ENCODE results near the gene AGBL4.

The AGBL4 gene

GRCh38 chr1:48977273-48977672 is 1046.5 kb downstream of the AGBL4 start:
- no peak overlapping the region for H3K4me3 ChIP-seq
- H3K9ac ChIP-seq: no peak overlapping the region
- TF ChIP-seq Cebpa-rat (IDR thresholded peaks at IDR 0.05): no peak
- no peaks in the 10 kb centered on the region for H3K27me3 ChIP-seq
- no peaks in the 10 kb centered on the region for H3K36me3 ChIP-seq
- H3K4me1 ChIP-seq: no peaks in the 10 kb centered on the region
- no peaks in the 10 kb centered on the region for H3K9me3 ChIP-seq (replicated peaks in 1 of 11)
- no peak overlapping the region for H3K4me2 ChIP-seq
- no peaks in the 10 kb centered on the region for H4K20me1 ChIP-seq
- H3K27ac ChIP-seq: no peak overlapping the region

- H3K4me3 ChIP-seq: no peak overlapping the region
- no peak overlapping the region for H3K4me2 ChIP-seq
- no peaks in the 10 kb centered on the region for H4K20me1 ChIP-seq
- H3K9me3 ChIP-seq (replicated peaks in 1 of 11): no peaks in the 10 kb centered on the region
- no peaks in the 10 kb centered on the region for H3K4me1 ChIP-seq
- no peak for TF ChIP-seq Cebpa-rat (IDR thresholded peaks at IDR 0.05)
- no peaks in the 10 kb centered on the region for H3K36me3 ChIP-seq
- no peak overlapping the region for H3K9ac ChIP-seq
- H3K27me3 ChIP-seq: no peaks in the 10 kb centered on the region
- no peak overlapping the region for H3K27ac ChIP-seq
These were observed 1053.8 kb downstream of the AGBL4 start for GRCh38 chr1:48969971-48970370.

DNA sequence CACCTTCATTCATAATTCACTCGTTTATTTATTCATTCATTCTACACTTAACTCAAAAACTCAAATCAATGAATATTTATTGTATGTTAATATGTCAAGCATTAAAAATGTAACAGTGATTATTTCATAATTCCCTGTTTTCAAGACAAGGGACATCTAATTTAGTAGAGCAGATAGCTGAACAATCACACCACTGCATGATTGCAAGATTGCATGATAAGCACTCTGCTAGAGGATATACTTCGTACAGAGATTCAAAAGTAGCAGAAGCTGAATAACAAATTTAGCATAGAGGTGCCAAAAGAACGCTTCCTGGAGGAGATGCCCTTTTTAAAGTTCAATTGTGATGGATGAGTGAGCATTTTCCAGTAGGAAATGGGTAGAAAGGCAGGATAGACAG is 1056.4 kb downstream of the AGBL4 start:
- H3K36me3 ChIP-seq: no peaks in the 10 kb centered on the region
- no peak overlapping the region for H3K27ac ChIP-seq
- H3K4me3 ChIP-seq: no peak overlapping the region
- H3K9me3 ChIP-seq (replicated peaks in 1 of 11): no peaks in the 10 kb centered on the region
- no peak overlapping the region for H3K9ac ChIP-seq
- no peaks in the 10 kb centered on the region for H3K27me3 ChIP-seq
- H3K4me2 ChIP-seq: no peak overlapping the region
- TF ChIP-seq Cebpa-rat (IDR thresholded peaks at IDR 0.05): no peak
- no peaks in the 10 kb centered on the region for H3K4me1 ChIP-seq
- H4K20me1 ChIP-seq: no peaks in the 10 kb centered on the region

- no peak overlapping the region for H3K4me3 ChIP-seq
- no peaks in the 10 kb centered on the region for H3K9me3 ChIP-seq (replicated peaks in 1 of 11)
- no peak for TF ChIP-seq Cebpa-rat (IDR thresholded peaks at IDR 0.05)
- no peaks in the 10 kb centered on the region for H3K27me3 ChIP-seq
- H3K4me2 ChIP-seq: no peak overlapping the region
- H3K36me3 ChIP-seq: no peaks in the 10 kb centered on the region
- no peaks in the 10 kb centered on the region for H3K4me1 ChIP-seq
- H3K9ac ChIP-seq: no peak overlapping the region
- H3K27ac ChIP-seq: no peak overlapping the region
- H4K20me1 ChIP-seq: no peaks in the 10 kb centered on the region
These were observed 1057.2 kb downstream of the AGBL4 start for GRCh38 chr1:48966583-48966982.

- H3K4me1 ChIP-seq: no peaks in the 10 kb centered on the region
- H3K27me3 ChIP-seq: no peaks in the 10 kb centered on the region
- no peak overlapping the region for H3K4me3 ChIP-seq
- H3K9me3 ChIP-seq (replicated peaks in 1 of 11): no peaks in the 10 kb centered on the region
- no peaks in the 10 kb centered on the region for H3K36me3 ChIP-seq
- no peak overlapping the region for H3K27ac ChIP-seq
- H3K9ac ChIP-seq: no peak overlapping the region
- TF ChIP-seq Cebpa-rat (IDR thresholded peaks at IDR 0.05): no peak
- H3K4me2 ChIP-seq: no peak overlapping the region
- H4K20me1 ChIP-seq: no peaks in the 10 kb centered on the region
These were observed 1063.4 kb downstream of the AGBL4 start for GRCh38 chr1:48960320-48960719.

DNA sequence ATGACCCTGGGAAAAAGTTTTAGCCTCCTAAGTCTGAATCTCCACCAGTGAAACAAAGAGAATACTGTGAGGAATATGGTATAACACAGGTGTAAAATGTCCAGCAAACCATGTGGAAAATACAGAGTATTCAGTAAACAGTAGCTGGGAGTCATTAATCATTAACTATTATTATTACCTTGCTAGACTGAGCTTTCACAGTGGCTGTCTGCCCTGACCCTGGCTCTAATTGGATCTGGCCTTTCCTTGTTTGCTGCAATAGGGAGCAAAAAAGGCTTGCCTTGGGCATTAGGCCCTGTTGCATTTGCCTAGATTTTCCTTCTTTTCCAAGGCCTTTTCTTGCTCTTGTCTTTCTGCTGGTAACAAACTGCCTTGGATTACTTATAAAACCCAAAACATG is 1068.0 kb downstream of the AGBL4 start:
- no peaks in the 10 kb centered on the region for H4K20me1 ChIP-seq
- H3K4me3 ChIP-seq: no peak overlapping the region
- H3K36me3 ChIP-seq: no peaks in the 10 kb centered on the region
- H3K27me3 ChIP-seq: no peaks in the 10 kb centered on the region
- H3K9me3 ChIP-seq (replicated peaks in 1 of 11): no peaks in the 10 kb centered on the region
- H3K9ac ChIP-seq: no peak overlapping the region
- TF ChIP-seq Cebpa-rat (IDR thresholded peaks at IDR 0.05): no peak
- H3K4me2 ChIP-seq: no peak overlapping the region
- H3K4me1 ChIP-seq: no peaks in the 10 kb centered on the region
- no peak overlapping the region for H3K27ac ChIP-seq

DNA sequence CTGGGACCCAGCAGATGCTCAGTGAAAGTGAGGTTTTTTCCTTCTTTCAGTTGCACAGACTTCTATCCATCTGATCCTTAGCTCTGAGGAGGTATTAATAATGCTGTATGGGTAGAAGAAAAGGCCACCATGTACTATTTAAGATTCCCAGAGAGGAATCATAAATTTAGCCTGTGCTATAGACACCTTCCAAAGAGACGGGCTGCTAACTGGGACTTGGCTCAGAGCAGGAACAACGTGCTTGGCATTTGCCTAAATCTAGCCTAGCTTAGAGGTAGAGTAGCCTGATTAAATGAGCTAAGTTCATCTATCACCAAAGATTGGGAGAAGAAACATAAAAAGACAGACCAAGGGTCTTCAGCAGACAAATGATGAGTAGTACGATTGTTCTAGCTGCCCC is 1070.1 kb downstream of the AGBL4 start:
- Histone ChIP-seq H3K4me1 (no peaks in the 10 kb centered on the region), H3K36me3 (no peaks in the 10 kb centered on the region), H3K9ac (no peak overlapping the region), H3K9me3 (replicated peaks in 1 of 11) (no peaks in the 10 kb centered on the region), H3K27ac (no peak overlapping the region), H3K4me2 (no peak overlapping the region), H3K4me3 (no peak overlapping the region), H3K27me3 (no peaks in the 10 kb centered on the region), H4K20me1 (no peaks in the 10 kb centered on the region)
- TF ChIP-seq Cebpa-rat (IDR thresholded peaks at IDR 0.05): no peak

- Histone ChIP-seq H3K36me3 (no peaks in the 10 kb centered on the region), H3K27me3 (no peaks in the 10 kb centered on the region), H3K4me2 (no peak overlapping the region), H3K27ac (no peak overlapping the region), H3K4me1 (no peaks in the 10 kb centered on the region), H3K4me3 (no peak overlapping the region), H3K9me3 (replicated peaks in 1 of 11) (no peaks in the 10 kb centered on the region), H4K20me1 (no peaks in the 10 kb centered on the region), H3K9ac (no peak overlapping the region)
- TF ChIP-seq Cebpa-rat (IDR thresholded peaks at IDR 0.05): no peak
These were observed 1075.2 kb downstream of the AGBL4 start for GRCh38 chr1:48948562-48948961.

DNA sequence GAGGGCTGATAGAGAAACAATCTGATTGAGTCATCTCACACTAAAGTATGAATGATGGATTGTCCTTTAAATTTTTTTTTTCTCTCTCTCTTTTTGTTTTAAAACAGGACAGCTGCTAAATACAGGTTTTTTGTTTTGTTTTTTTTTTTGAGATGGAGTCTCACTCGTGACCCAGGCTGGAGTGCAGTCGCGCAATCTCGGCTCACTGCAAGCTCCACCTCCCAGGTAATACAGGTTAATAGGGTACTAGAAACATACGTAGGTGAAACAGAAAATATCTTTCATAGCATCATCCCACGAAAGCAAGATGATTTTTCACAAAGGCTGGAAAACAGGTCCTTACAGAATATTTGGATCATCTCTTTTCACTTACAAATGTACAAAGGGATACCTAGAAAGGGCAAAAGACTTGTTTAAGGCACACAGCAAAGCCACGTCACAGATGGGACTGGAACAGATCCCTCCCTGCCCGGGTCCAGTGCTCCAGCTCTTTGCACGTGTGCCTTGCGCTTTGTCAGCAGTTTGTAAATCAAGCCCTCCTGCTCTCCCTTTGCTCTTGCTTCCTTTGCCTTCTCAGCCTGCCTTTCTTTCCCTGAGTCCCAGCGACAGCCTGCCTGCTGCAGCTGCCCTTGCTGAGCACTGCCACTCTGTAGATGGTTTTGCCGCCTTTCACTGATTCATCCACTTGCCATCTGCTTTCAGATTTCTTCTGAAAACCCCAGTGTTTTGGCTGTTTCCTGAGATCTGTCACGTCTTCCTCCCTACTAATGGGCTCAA is 1075.8 kb downstream of the AGBL4 start:
- Histone ChIP-seq H3K9ac (no peak overlapping the region), H3K27ac (no peak overlapping the region), H3K9me3 (replicated peaks in 1 of 11) (no peaks in the 10 kb centered on the region), H3K27me3 (no peaks in the 10 kb centered on the region), H3K36me3 (no peaks in the 10 kb centered on the region), H3K4me3 (no peak overlapping the region), H3K4me2 (no peak overlapping the region), H4K20me1 (no peaks in the 10 kb centered on the region), H3K4me1 (no peaks in the 10 kb centered on the region)
- TF ChIP-seq Cebpa-rat (IDR thresholded peaks at IDR 0.05): no peak

DNA sequence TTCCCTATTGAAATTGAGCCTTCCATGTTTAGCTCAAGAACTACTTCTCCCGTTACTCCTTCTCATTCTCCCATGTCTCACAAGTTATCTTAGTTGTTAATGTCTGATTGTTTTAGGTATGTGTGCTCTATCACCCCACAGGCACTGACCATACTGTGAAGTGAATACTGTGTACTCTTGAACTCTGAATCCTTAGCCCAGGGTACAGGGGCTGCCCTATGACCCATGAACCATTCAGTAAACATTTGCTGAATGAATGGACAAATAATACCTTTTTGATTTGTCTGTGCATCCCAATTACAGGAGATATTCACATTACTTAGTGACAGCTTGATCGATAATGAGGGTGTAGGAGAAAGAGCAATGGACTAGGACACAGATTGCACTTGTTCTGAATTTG is 1077.7 kb downstream of the AGBL4 start:
- Histone ChIP-seq H4K20me1 (no peaks in the 10 kb centered on the region), H3K36me3 (no peaks in the 10 kb centered on the region), H3K27me3 (no peaks in the 10 kb centered on the region), H3K4me1 (no peaks in the 10 kb centered on the region), H3K9me3 (replicated peaks in 1 of 11) (no peaks in the 10 kb centered on the region), H3K4me2 (no peak overlapping the region), H3K9ac (no peak overlapping the region), H3K4me3 (no peak overlapping the region), H3K27ac (no peak overlapping the region)
- no peak for TF ChIP-seq Cebpa-rat (IDR thresholded peaks at IDR 0.05)

Measured in BLaER1 treated with 17β-estradiol and CSF1 and Interleukin-3, amounts not matched to agents 10 nM and 100 nM (cell line).